H1 (cell line): ENCODE measurements around the gene PGF. TPM values are rescaled to one million over a fixed set of nuclear protein-coding genes. Genes with fewer than 3 reads are reported as not detected.

Experiments used
- CTCF ChIA-PET: fragments of 300-600 bp; sonication (Branson Sonifier 250); formaldehyde crosslinking; loops from one replicate; lab custom pipeline; 2021; ENCODE audit not compliant: partially characterized antibody; lab: Charles Lee
- POLR2A ChIA-PET: fragments of 300-600 bp; sonication (Branson Sonifier 250); formaldehyde crosslinking; loops from one replicate; lab custom pipeline; 2021; ENCODE audit warnings: inconsistent platforms; ENCODE audit not compliant: partially characterized antibody; lab: Charles Lee
- DNase-seq, 2 experiments: peaks; one replicate each; pipeline versions ENCODE4 v3.0.0 to v3.0.0-alpha.2; 2010 to 2022; ENCODE audit warnings: low spot score in 2 of 2, low read depth in 1 of 2, mixed read lengths in 1 of 2
- FAIRE-seq: peaks from 2 replicates; lab custom pipeline; 2011; peaks lifted over from hg19 to GRCh38; lab: Jason Lieb, UNC
- H2AFZ ChIP-seq: 2 replicates; pipeline ENCODE4 v1.8.1; 2012; ENCODE audit warnings: low read length, inconsistent platforms
- H2AK5ac ChIP-seq: 2 replicates; pipeline ENCODE4 v1.6.1; 2013; ENCODE audit warnings: low read depth, low read length
- H2BK120ac ChIP-seq: replicated peaks from 2 replicates; pipeline ENCODE3; 2013; ENCODE audit warnings: low read depth, low read length, inconsistent platforms
- H2BK12ac ChIP-seq: 2 replicates; pipeline ENCODE4 v1.6.1; 2013; ENCODE audit warnings: low read depth, low read length
- H2BK15ac ChIP-seq: 2 replicates; pipeline ENCODE4 v1.6.1; 2013; ENCODE audit warnings: low read length
- H2BK20ac ChIP-seq: 2 replicates; pipeline ENCODE4 v1.6.1; 2013; ENCODE audit warnings: low read length
- H2BK5ac ChIP-seq: 2 replicates; pipeline ENCODE4 v1.6.1; 2013; ENCODE audit warnings: low read depth, low read length
- H3K14ac ChIP-seq: 2 replicates; pipeline ENCODE4 v1.6.1; 2013; ENCODE audit warnings: inconsistent platforms; ENCODE audit not compliant: insufficient read length
- H3K18ac ChIP-seq: 2 replicates; pipeline ENCODE4 v1.6.1; 2013; ENCODE audit warnings: low read length; ENCODE audit errors: extremely low read depth
- H3K23ac ChIP-seq: 2 replicates; pipeline ENCODE4 v1.6.1; 2013; ENCODE audit warnings: inconsistent platforms; ENCODE audit not compliant: insufficient read length
- H3K23me2 ChIP-seq: 2 replicates; pipeline ENCODE4 v1.6.1; 2013; ENCODE audit warnings: low read depth, low read length
- H3K27ac ChIP-seq: 2 replicates; pipeline ENCODE4 v1.6.1; 2011; ENCODE audit warnings: low read depth, low read length, inconsistent platforms
- H3K27me3 ChIP-seq, 4 experiments: replicated peaks in 1 of 4; 1 replicate in 1 of 4; 2 replicates in 3 of 4; pipeline versions ENCODE4 v1.6.1 to v1.8.1; 2011 to 2013; ENCODE audit warnings: low read length in 3 of 4, mild to moderate bottlenecking in 3 of 4, inconsistent platforms in 2 of 4, mixed read lengths in 2 of 4, moderate library complexity in 1 of 4; ENCODE audit not compliant: control insufficient read depth in 3 of 4, insufficient read depth in 3 of 4; ENCODE audit errors: extremely low read depth in 1 of 4
- H3K36me3 ChIP-seq, 4 experiments: 2 replicates each; pipeline versions ENCODE4 v1.6.1 to v1.8.1; 2011 to 2013; ENCODE audit warnings: mild to moderate bottlenecking in 4 of 4, low read length in 3 of 4, moderate library complexity in 2 of 4, control low read depth in 1 of 4, inconsistent platforms in 1 of 4; ENCODE audit not compliant: insufficient read depth in 4 of 4, control insufficient read depth in 2 of 4
- H3K4ac ChIP-seq: replicated peaks from 2 replicates; pipeline ENCODE3; 2013; ENCODE audit warnings: low read length, low read depth, mixed read lengths, inconsistent platforms; ENCODE audit not compliant: insufficient read length
- H3K4me1 ChIP-seq, 4 experiments: replicated peaks in 1 of 4; 1 replicate in 1 of 4; 2 replicates in 3 of 4; pipeline versions ENCODE4 v1.6.1 to v1.8.1; 2011 to 2013; ENCODE audit warnings: low read length in 3 of 4, inconsistent platforms in 2 of 4, mixed read lengths in 1 of 4; ENCODE audit not compliant: insufficient read depth in 4 of 4, control insufficient read depth in 3 of 4
- H3K4me2 ChIP-seq, 2 experiments: 2 replicates each; pipeline versions ENCODE4 v1.6.1 to v1.8.1; 2011 to 2013; ENCODE audit warnings: low read depth in 2 of 2, low read length in 2 of 2, control low read depth in 1 of 2, inconsistent platforms in 1 of 2, mild to moderate bottlenecking in 1 of 2; ENCODE audit not compliant: insufficient read depth in 1 of 2
- H3K4me3 ChIP-seq, 4 experiments: fragments of 200-600, 300-600 bp in 1 of 4; sonication (generic), shearing (Covaris generic), sonication (Bioruptor Twin) in 1 of 4; 2 replicates each; pipeline versions ENCODE4 v1.5.1 to v1.8.1; 2011 to 2016; ENCODE audit warnings: low read length in 4 of 4, low read depth in 3 of 4, control low read depth in 2 of 4, inconsistent platforms in 2 of 4, mild to moderate bottlenecking in 2 of 4, mixed read lengths in 1 of 4, moderate library complexity in 1 of 4; ENCODE audit not compliant: insufficient read depth in 2 of 4; ENCODE audit errors: extremely low read depth in 1 of 4
- H3K56ac ChIP-seq: replicated peaks from 2 replicates; pipeline ENCODE3; 2013; ENCODE audit warnings: low read depth, mild to moderate bottlenecking, mixed read lengths, low read length, inconsistent platforms; ENCODE audit not compliant: insufficient read length
- H3K79me1 ChIP-seq: 2 replicates; pipeline ENCODE4 v1.6.1; 2013; ENCODE audit warnings: low read depth, low read length, control low read depth
- H3K79me2 ChIP-seq, 2 experiments: 2 replicates each; pipeline versions ENCODE4 v1.6.1 to v1.8.1; 2012 to 2013; ENCODE audit warnings: low read length in 2 of 2, mild to moderate bottlenecking in 2 of 2, inconsistent platforms in 1 of 2; ENCODE audit not compliant: insufficient read depth in 2 of 2, control insufficient read depth in 1 of 2
- H3K9ac ChIP-seq, 4 experiments: replicated peaks in 1 of 4; 1 replicate in 1 of 4; 2 replicates in 3 of 4; pipeline versions ENCODE4 v1.6.1 to v1.8.1; 2011 to 2013; ENCODE audit warnings: low read depth in 3 of 4, low read length in 3 of 4, control low read depth in 2 of 4, mild to moderate bottlenecking in 2 of 4, moderate library complexity in 2 of 4, inconsistent platforms in 1 of 4; ENCODE audit errors: extremely low read depth in 1 of 4
- H3K9me3 ChIP-seq, 2 experiments: 2 replicates each; pipeline versions ENCODE4 v1.6.1 to v1.8.1; 2012 to 2013; ENCODE audit warnings: mild to moderate bottlenecking in 2 of 2, moderate library complexity in 2 of 2, control low read depth in 1 of 2, inconsistent platforms in 1 of 2, low read depth in 1 of 2, low read length in 1 of 2, mixed read lengths in 1 of 2; ENCODE audit not compliant: insufficient read depth in 2 of 2
- H4K20me1 ChIP-seq, 2 experiments: replicated peaks in 1 of 2; 2 replicates each; pipeline versions ENCODE3 to v1.8.1; 2011 to 2013; ENCODE audit warnings: inconsistent platforms in 2 of 2, low read length in 2 of 2, mild to moderate bottlenecking in 1 of 2; ENCODE audit not compliant: insufficient read depth in 2 of 2, control insufficient read depth in 1 of 2
- H4K5ac ChIP-seq: 2 replicates; pipeline ENCODE4 v1.6.1; 2013; ENCODE audit warnings: low read length, low read depth, mixed read lengths, inconsistent platforms; ENCODE audit not compliant: insufficient read length
- H4K8ac ChIP-seq: 2 replicates; pipeline ENCODE4 v1.8.0; 2013; ENCODE audit warnings: mild to moderate bottlenecking, moderate library complexity, low read length, inconsistent platforms; ENCODE audit not compliant: insufficient read depth; ENCODE audit errors: extremely low read depth
- H4K91ac ChIP-seq: replicated peaks from 2 replicates; pipeline ENCODE3; 2013; ENCODE audit warnings: low read length, mixed read lengths, inconsistent platforms; ENCODE audit not compliant: insufficient read length
- CBX5 ChIP-seq: fragments of 300-800, 300-1000 bp; sonication (generic); IDR thresholded peaks from 2 replicates; pipeline ENCODE4 v1.7.1; 2016; ENCODE audit warnings: antibody characterized with exemption, low read length, low read depth
- EP300 ChIP-seq, 2 experiments: IDR thresholded peaks; 1 replicate in 1 of 2; 2 replicates in 1 of 2; pipeline ENCODE4 v1.6.1; 2011 to 2012; ENCODE audit warnings: low read depth in 2 of 2, low read length in 2 of 2, mild to moderate bottlenecking in 2 of 2, borderline replicate concordance in 1 of 2, inconsistent platforms in 1 of 2, moderate library complexity in 1 of 2
- JUND ChIP-seq: IDR thresholded peaks from 2 replicates; pipeline ENCODE4 v1.6.1; 2011; ENCODE audit warnings: mild to moderate bottlenecking, improper control_type of control experiment, low read length
- MAFK ChIP-seq: IDR thresholded peaks from 2 replicates; pipeline ENCODE4 v1.6.1; 2012; ENCODE audit warnings: low read depth, mild to moderate bottlenecking, improper control_type of control experiment, low read length
- POLR2AphosphoS5 ChIP-seq: IDR thresholded peaks from 2 replicates; pipeline ENCODE4 v1.6.1; 2011; ENCODE audit warnings: low read depth, low read length
- POU5F1 ChIP-seq: IDR thresholded peaks from 2 replicates; pipeline ENCODE4 v1.6.1; 2011; ENCODE audit warnings: low read depth, mild to moderate bottlenecking, low read length, moderate library complexity
- RXRA ChIP-seq: IDR thresholded peaks from 2 replicates; pipeline ENCODE4 v1.6.1; 2011; ENCODE audit warnings: low read depth, mild to moderate bottlenecking, low read length, moderate library complexity; ENCODE audit not compliant: insufficient read depth
- SIRT6 ChIP-seq: IDR thresholded peaks from one replicate; pipeline ENCODE4 v1.7.1; 2012; ENCODE audit warnings: low read length, inconsistent platforms
- SIX5 ChIP-seq: IDR thresholded peaks from 2 replicates; pipeline ENCODE4 v1.6.1; 2011; ENCODE audit warnings: mild to moderate bottlenecking, low read depth, low read length
- YY1 ChIP-seq: IDR thresholded peaks from 2 replicates; pipeline ENCODE4 v1.6.1; 2011; ENCODE audit warnings: low read depth, mild to moderate bottlenecking, low read length
- WGBS, 2 experiments: shearing (Covaris generic) in 1 of 2; methylation state at CpG; one replicate each; pipeline versions ENCODE4 v1.1.6 to v1.1.7; 2013 to 2015; ENCODE audit warnings: low lambda C conversion rate in 2 of 2, mixed read lengths in 2 of 2, inconsistent platforms in 1 of 2, low coverage in 1 of 2, missing lambda C conversion rate in 1 of 2; ENCODE audit not compliant: insufficient replicate concordance in 2 of 2, insufficient coverage in 1 of 2, insufficient read length in 1 of 2; ENCODE audit errors: extremely low coverage in 1 of 2, missing lambda C conversion rate in 1 of 2; 5-methylcytosine and 5-hydroxymethylcytosine counted together
- polyA plus RNA-seq, 7 experiments: library from polyadenylated mRNA; depleted of rRNA in 3 of 7; stranded (reverse) in 5 of 7; unstranded in 2 of 7; fragments of >200 nt in 5 of 7; fragments of 200-250 nt in 2 of 7; gene quantifications; 1 replicate in 5 of 7; 2 replicates in 1 of 7; 4 replicates in 1 of 7; pipeline versions ENCODE4 v1.2.1 to v1.2.3, GENCODE V29; 2011 to 2013; ENCODE audit warnings: missing spikeins in 2 of 7, mixed read lengths in 2 of 7
- total RNA-seq: library from RNA; stranded (reverse); fragmentation: NEBNext Ultra II Directional; extraction: Animal tissue kit (Norgen Biotek cat#: 25700); gene quantifications from 2 replicates; pipeline ENCODE4 v1.2.1, GENCODE V29; 2021
- TF ChIP-seq, protein P1 (sequence below): IDR thresholded peaks from 2 replicates; pipeline ENCODE4 v1.6.1; 2012; ENCODE audit warnings: inconsistent platforms

The PGF gene
- total and polyA plus RNA-seq, 2 of the 8 experiments (the other 6 are each of a cell fraction or from before 2014, with no cell fraction given), result 2.1 to 4.1 TPM

DNA sequence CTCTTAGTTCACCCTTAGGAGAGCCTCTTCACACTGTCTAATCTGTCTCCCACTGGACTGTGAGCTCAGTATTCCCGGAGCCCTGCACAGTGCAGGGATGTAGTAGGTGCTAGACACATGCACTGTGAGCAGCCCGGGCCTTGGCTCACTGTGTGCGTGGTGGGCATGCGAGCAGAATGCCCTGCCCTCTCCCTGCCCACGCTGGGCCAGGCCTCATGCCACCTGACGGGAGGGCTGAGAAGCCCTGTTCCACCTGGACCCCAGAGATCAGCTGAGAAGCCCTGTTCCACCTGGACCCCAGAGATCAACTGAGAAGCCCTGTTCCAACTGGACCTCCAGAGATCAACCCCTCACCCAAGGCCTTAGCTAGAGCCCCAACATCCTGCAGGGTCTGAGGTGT, 43.3 kb downstream of the PGF start:
- Histone ChIP-seq H2BK120ac (no peak overlapping the region), H4K91ac (no peak overlapping the region), H2BK5ac (no peak overlapping the region), H3K23me2 (no peaks in the 10 kb centered on the region), H3K79me2 (no peaks in the 10 kb centered on the region), H2BK15ac (no peak overlapping the region), H3K56ac (no peak overlapping the region), H3K9ac (no peak overlapping the region), H3K4me2 (no peak overlapping the region), H3K14ac (no peak overlapping the region), H3K23ac (no peak overlapping the region), H4K5ac (no peak overlapping the region), H2BK20ac (no peak overlapping the region), H4K8ac (no peak overlapping the region; the same call in 1 of the 2 replicates), H3K27me3 (no peaks in the 10 kb centered on the region), H3K18ac (no peak overlapping the region; the same call in 1 of the 2 replicates), H2AK5ac (no peak overlapping the region), H4K20me1 (peaks cover 0 to 3% of the 10 kb centered on the region in 2 experiments), H2BK12ac (no peak overlapping the region), H3K27ac (no peak overlapping the region), H3K4me1 (no peaks in the 10 kb centered on the region; a peak in 1 of 7 replicates), H3K4me3 (no peak overlapping the region), H3K4ac (no peak overlapping the region), H3K79me1 (no peaks in the 10 kb centered on the region), H3K9me3 (no peaks in the 10 kb centered on the region), H2AFZ (no peak overlapping the region), H3K36me3 (no peaks in the 10 kb centered on the region)
- no peak for FAIRE-seq
- no peak for DNase-seq
- ChIA-PET CTCF (interaction anchor here (0.6 to 24.8 kb wide), 10 partner anchors 10 to 390 kb away, joined by 4 to 509 read pairs (median 8); partner anchors contain the start of gene RPS6KL1), POLR2A (interaction anchor here (0.6 to 3.0 kb wide), 5 partner anchors 8 to 180 kb away, joined by 3 to 8 read pairs (median 3); no protein-coding TSS in a partner anchor)
- WGBS, 2 experiments, result 98% methylated on average over 6 of the region's 6 CpGs; no CpG with 5 or more reads in 1 of the 2 experiments
- TF ChIP-seq POU5F1, result no peak
- TF ChIP-seq YY1, result no peak
- no peak for TF ChIP-seq RXRA
- no peak for TF ChIP-seq SIX5
- no peak for TF ChIP-seq SIRT6
- no peak for TF ChIP-seq MAFK
- TF ChIP-seq POLR2AphosphoS5, result no peak
- no peak for TF ChIP-seq JUND
- TF ChIP-seq, protein P1, sequence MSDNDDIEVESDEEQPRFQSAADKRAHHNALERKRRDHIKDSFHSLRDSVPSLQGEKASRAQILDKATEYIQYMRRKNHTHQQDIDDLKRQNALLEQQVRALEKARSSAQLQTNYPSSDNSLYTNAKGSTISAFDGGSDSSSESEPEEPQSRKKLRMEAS, result no peak
- TF ChIP-seq CBX5, result no peak
- TF ChIP-seq EP300 (IDR thresholded peaks at IDR 0.05; ENCODE audit: borderline replicate concordance in 1 of 2, low read depth in 2 of 2, low read length in 2 of 2), result no peak
